Smooth muscle cell (in vitro differentiated cells): ENCODE measurements around the gene TMA16. TPM values are rescaled to one million over a fixed set of nuclear protein-coding genes. Genes with fewer than 3 reads are reported as not detected.

Experiments used
- DNase-seq: peaks from one replicate; lab custom pipeline; 2025; ENCODE audit not compliant: unreplicated experiment; lab: John Stamatoyannopoulos, UW
- H2AFZ ChIP-seq: fragments of 200-600 bp; sonication (generic); 2 replicates; pipeline ENCODE4 v1.6.0; 2016; ENCODE audit warnings: antibody characterized with exemption, low read depth, mild to moderate bottlenecking
- H3F3A ChIP-seq: fragments of 200-600 bp; sonication (generic); 2 replicates; pipeline ENCODE4 v1.6.0; 2017; ENCODE audit warnings: antibody characterized with exemption, low read depth
- H3K27ac ChIP-seq: fragments of 200-600 bp; sonication (generic); 2 replicates; pipeline ENCODE4 v1.5.1; 2016; ENCODE audit warnings: low read depth, mild to moderate bottlenecking
- H3K27me3 ChIP-seq: fragments of 200-600 bp; sonication (generic); 2 replicates; pipeline ENCODE4 v1.6.1; 2016; ENCODE audit warnings: low read depth, mild to moderate bottlenecking
- H3K36me3 ChIP-seq: fragments of 200-600 bp; sonication (generic); 2 replicates; pipeline ENCODE4 v1.5.1; 2016; ENCODE audit warnings: low read depth
- H3K4me1 ChIP-seq: fragments of 200-600 bp; sonication (generic); 2 replicates; pipeline ENCODE4 v1.5.1; 2016; ENCODE audit warnings: low read depth
- H3K4me2 ChIP-seq: fragments of 200-600 bp; sonication (generic); 2 replicates; pipeline ENCODE4 v1.6.0; 2016; ENCODE audit warnings: mild to moderate bottlenecking
- H3K4me3 ChIP-seq: fragments of 200-600 bp; sonication (generic); 2 replicates; pipeline ENCODE4 v1.5.1; 2016; ENCODE audit warnings: mild to moderate bottlenecking
- H3K79me2 ChIP-seq: fragments of 200-600 bp; sonication (generic); 2 replicates; pipeline ENCODE4 v1.6.0; 2016; ENCODE audit warnings: low read depth, mild to moderate bottlenecking
- H3K9ac ChIP-seq: fragments of 200-600 bp; sonication (generic); 2 replicates; pipeline ENCODE4 v1.6.0; 2016; ENCODE audit warnings: low read depth
- H3K9me3 ChIP-seq: fragments of 200-600 bp; sonication (generic); replicated peaks from 2 replicates; pipeline ENCODE4 v1.5.1; 2016; ENCODE audit warnings: low read depth
- H4K20me1 ChIP-seq: fragments of 200-600 bp; sonication (generic); 2 replicates; pipeline ENCODE4 v1.6.0; 2016; ENCODE audit warnings: low read depth
- CTCF ChIP-seq: fragments of 200-600 bp; sonication (generic); IDR thresholded peaks from 2 replicates; pipeline ENCODE4 v1.5.1; 2017; ENCODE audit warnings: borderline replicate concordance, mild to moderate bottlenecking, antibody characterized with exemption; ENCODE audit not compliant: insufficient read depth, poor library complexity, severe bottlenecking
- WGBS: methylation state at CpG from one replicate; pipeline ENCODE4 v1.1.7; 2016; ENCODE audit warnings: low lambda C conversion rate; 5-methylcytosine and 5-hydroxymethylcytosine counted together
- polyA plus RNA-seq: library from polyadenylated mRNA; unstranded; fragments of >200 nt; fragmentation: Nextera tagmentation; extraction: Ambion mirVana; gene quantifications from 2 replicates; pipeline ENCODE4 v1.2.1, GENCODE V29; 2016
- total RNA-seq: library from RNA; depleted of rRNA; stranded (reverse); fragments of >200 nt; gene quantifications from 2 replicates; pipeline ENCODE4 v1.2.3, GENCODE V29; 2014

TMA16 gene
- total and polyA plus RNA-seq, 2 experiments from 2014 or later = 20.6 to 26.9 TPM

GRCh38 chr4:163525982-163526381 lies 31.5 kb downstream of the TMA16 start:
- Histone ChIP-seq H3K9ac (no peak overlapping the region), H2AFZ (no peak overlapping the region), H3K4me1 (no peaks in the 10 kb centered on the region), H3F3A (no peaks in the 10 kb centered on the region), H3K9me3 (no peaks in the 10 kb centered on the region), H3K27me3 (no peaks in the 10 kb centered on the region), H3K27ac (no peak overlapping the region), H3K36me3 (peaks cover 12% of the 10 kb centered on the region), H4K20me1 (no peaks in the 10 kb centered on the region), H3K79me2 (no peaks in the 10 kb centered on the region), H3K4me2 (no peak overlapping the region), H3K4me3 (no peak overlapping the region)
- TF ChIP-seq CTCF = no peak
- no peak for DNase-seq
- 98% methylated on average over 3 of the region's 3 CpGs for WGBS

GRCh38 chr4:163527172-163527571 lies 32.7 kb downstream of the TMA16 start:
- H3K4me2 ChIP-seq = no peak overlapping the region
- TF ChIP-seq CTCF = no peak
- H3K4me3 ChIP-seq = no peak overlapping the region
- no peaks in the 10 kb centered on the region for H3K79me2 ChIP-seq
- 88% methylated on average over 2 of the region's 2 CpGs for WGBS
- no peaks in the 10 kb centered on the region for H3F3A ChIP-seq
- peaks cover 12% of the 10 kb centered on the region for H3K36me3 ChIP-seq
- H3K4me1 ChIP-seq = no peaks in the 10 kb centered on the region
- no peak overlapping the region for H3K27ac ChIP-seq
- H4K20me1 ChIP-seq = no peaks in the 10 kb centered on the region
- no peak for DNase-seq
- no peak overlapping the region for H2AFZ ChIP-seq
- H3K9me3 ChIP-seq = no peaks in the 10 kb centered on the region
- H3K9ac ChIP-seq = no peak overlapping the region
- H3K27me3 ChIP-seq = no peaks in the 10 kb centered on the region

- H3K9me3 ChIP-seq = no peaks in the 10 kb centered on the region
Measured at GRCh38 chr4:163528653-163529052, 34.2 kb downstream of the TMA16 start.

More at GRCh38 chr4:163528653-163529052, 34.2 kb downstream of the TMA16 start:
- no peak overlapping the region for H3K9ac ChIP-seq
- no peak overlapping the region for H3K4me3 ChIP-seq
- no peak for DNase-seq
- TF ChIP-seq CTCF = no peak
- WGBS = 96% methylated on average over 4 of the region's 4 CpGs
- no peak overlapping the region for H2AFZ ChIP-seq
- no peaks in the 10 kb centered on the region for H4K20me1 ChIP-seq
- no peak overlapping the region for H3K27ac ChIP-seq
- H3K4me1 ChIP-seq = no peaks in the 10 kb centered on the region
- no peaks in the 10 kb centered on the region for H3K79me2 ChIP-seq
- H3F3A ChIP-seq = no peaks in the 10 kb centered on the region
- peaks cover 12% of the 10 kb centered on the region for H3K36me3 ChIP-seq
- H3K27me3 ChIP-seq = no peaks in the 10 kb centered on the region
- H3K4me2 ChIP-seq = no peak overlapping the region
